ENCODE data around the gene FIBCD1. TPM values are rescaled to one million over a fixed set of nuclear protein-coding genes. Genes with fewer than 3 reads are reported as not detected.

Gene FIBCD1
- total RNA-seq, 2 experiments from 2014 or later: not detected

DNA sequence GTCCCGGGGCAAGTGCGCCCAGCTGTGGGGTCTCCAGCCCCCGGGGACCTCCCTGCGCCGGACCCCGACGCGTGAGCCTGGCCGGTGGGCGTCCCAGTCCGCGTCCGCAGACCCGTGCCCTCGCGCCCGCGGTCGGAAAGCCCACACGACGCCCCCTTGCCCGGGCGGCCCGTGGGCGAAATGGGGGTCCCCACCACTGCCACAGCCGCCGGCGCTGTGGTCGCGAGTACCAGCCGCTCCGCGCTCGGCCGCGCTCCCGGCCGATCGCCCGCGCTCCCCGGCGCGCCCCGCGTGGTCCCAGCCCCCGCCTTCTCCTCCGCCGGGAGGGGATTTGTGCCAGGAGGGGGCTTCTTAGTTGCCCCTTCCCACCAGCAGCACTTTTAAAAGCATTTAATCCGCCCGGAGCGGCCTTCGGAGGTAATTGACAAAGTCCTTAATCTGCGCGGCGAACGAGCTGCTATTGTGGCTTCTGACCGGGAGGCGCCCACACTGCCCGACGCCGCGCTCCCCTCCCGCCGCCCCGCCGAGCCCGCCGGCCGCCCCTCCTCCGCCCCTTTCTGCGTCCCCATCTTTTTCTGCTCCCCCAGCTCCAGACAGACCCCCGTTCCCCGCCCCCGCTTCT is 469 bp upstream of the FIBCD1 start:
- Mint-ChIP-seq H3K4me1 (peaks cover 9% of the 10 kb centered on the region), H3K4me3 (no peak overlapping the region), H3K9me3 (ENCODE audit: low read depth) (no peaks in the 10 kb centered on the region), H3K36me3 (ENCODE audit: low read depth) (no peaks in the 10 kb centered on the region), H3K27me3 (peaks cover 44% of the 10 kb centered on the region), H3K27ac (no peak overlapping the region)
- ATAC-seq (no peak), DNase-seq (peak; percentile 32)
- POLR2A ChIA-PET: no interaction called here
- intact Hi-C loops (cut with DNase I, micrococcal nuclease): loop anchor here (2.0 kb wide), 4 partner anchors 73 to 227 kb away; no protein-coding TSS in a partner anchor
- CTCF ChIA-PET: interaction anchor here (0.6 to 0.8 kb wide), 3 partner anchors 12 to 130 kb away, joined by 3 to 7 read pairs (median 5); no protein-coding TSS in a partner anchor

DNA sequence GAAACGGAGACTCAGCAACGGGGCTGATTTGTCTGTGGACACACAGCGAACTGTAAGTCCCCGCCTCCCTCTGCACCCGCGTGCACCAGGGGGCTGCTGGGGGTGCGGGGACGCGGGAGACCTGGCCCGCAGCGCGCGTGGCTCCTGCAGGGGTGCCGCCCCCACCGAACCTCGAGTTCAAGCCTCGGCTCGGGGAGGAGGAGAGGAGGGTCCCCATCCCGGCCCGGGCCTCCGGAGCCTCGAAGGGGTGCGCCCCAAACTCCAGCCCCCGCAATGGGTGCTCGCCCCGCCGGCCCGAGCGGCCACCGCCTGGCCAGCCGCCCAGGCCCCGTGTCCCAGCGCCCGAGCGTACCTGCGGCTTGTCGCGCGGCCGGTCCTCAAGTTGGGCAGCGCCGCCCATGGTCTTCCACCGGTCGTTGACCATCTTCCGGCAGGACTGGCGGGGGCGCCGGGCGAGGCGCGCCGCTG is 829 bp downstream of the FIBCD1 start:
- ATAC-seq: no peak
- H3K9me3 Mint-ChIP-seq (ENCODE audit: low read depth): no peaks in the 10 kb centered on the region
- intact Hi-C loops (cut with DNase I, micrococcal nuclease): no loop called here
- peaks cover 9% of the 10 kb centered on the region for H3K4me1 Mint-ChIP-seq
- ChIA-PET CTCF (no interaction called here), POLR2A (no interaction called here)
- H3K4me3 Mint-ChIP-seq: no peak overlapping the region
- no peaks in the 10 kb centered on the region for H3K36me3 Mint-ChIP-seq (ENCODE audit: low read depth)
- peaks cover 38% of the 10 kb centered on the region for H3K27me3 Mint-ChIP-seq
- no peak overlapping the region for H3K27ac Mint-ChIP-seq
- DNase-seq: no peak

DNA sequence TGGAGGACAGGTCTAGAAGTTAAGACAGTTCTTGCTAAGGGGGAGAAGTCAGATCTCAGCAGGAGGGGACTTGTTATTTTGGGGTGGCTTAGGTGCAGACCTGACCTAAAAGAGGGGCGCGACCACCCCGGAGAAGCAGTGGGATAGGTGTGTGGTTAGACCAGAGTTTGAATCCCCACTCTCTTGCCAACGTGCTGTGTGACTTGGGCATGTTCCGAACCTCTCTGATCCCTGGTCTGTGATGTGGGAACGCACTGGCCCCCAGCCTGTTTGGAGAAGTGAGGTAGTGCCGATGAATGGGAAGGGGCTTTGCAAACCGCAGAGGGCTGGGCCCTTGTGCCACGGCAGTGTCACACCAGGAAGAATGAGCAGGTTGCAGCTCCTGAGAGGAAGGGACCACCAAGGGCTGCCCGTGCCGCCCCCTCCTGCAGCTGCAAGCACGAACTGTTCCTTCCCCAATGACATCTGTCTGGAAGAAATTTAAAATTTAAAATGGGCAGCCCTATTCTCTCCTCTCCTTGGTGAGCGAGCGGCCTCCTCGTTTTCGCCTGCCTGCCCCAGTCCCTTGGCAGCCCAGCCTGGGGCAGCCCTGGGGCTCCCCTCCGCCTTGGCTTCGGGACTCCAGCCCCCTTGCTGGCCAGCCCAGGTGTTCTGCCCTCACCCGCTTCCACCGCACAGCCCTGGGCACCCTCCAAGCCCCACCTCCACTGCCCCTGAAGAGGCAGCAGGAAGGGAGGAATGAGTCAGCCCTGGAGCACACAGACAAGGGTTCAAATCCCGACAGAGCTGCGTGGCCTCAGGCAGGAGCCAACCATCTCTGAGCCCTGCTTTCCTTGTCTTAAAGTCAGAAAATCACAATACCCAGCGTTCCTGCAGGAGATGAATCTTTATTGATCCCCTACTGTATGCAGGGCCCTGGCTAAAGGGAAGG is 1.6 kb downstream of the FIBCD1 start:
- Mint-ChIP-seq H3K36me3 (ENCODE audit: low read depth) (no peaks in the 10 kb centered on the region), H3K27ac (no peak overlapping the region), H3K4me3 (no peak overlapping the region), H3K27me3 (peaks cover 44% of the 10 kb centered on the region), H3K4me1 (peaks cover 9% of the 10 kb centered on the region), H3K9me3 (ENCODE audit: low read depth) (no peaks in the 10 kb centered on the region)
- ATAC-seq (no peak), DNase-seq (no peak)
- intact Hi-C loops (cut with DNase I, micrococcal nuclease): no loop called here
- ChIA-PET POLR2A (no interaction called here), CTCF (no interaction called here)

DNA sequence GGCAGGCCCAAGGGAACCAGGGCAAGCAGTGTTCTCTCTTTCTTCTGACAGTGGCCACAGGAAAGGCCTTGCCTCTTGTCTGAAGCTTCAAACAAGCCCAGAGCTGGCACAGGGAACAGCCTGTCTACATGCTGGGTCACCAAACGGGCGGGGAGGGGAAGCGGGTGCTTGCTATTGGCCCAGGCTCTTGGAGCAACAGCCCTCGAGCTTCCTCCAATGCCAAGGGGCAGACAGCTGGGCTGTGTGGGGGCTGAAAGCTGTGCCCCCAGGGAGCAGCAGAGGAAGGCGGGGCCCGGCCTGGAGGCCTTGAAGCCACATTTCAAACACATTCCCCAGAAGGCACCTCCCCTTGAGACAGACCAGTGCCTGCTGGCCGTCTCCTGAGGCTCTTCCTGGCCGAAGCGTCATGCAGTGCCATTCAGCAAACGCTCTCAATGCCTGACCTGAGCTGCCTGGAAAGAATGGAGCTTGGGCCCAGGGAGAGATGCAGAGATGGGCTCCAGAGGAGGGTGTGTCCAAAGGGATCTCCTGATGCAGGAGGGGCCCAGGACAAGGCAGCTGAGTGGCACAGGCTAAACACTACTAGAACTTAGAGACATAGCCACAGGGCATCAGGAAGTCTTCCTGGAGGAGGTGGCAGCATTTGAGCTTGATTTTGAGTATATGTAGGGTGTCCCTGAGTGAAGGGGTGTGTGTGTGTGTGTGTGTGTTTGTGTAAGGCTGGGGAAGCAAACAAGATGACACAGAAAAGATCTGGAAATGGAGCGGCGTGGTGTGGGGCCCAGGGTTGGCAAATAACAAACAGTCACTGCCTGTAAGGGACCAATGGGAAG is 2.5 kb downstream of the FIBCD1 start:
- intact Hi-C loops (cut with DNase I, micrococcal nuclease): no loop called here
- Mint-ChIP-seq H3K4me3 (no peak overlapping the region), H3K27me3 (peaks cover 48% of the 10 kb centered on the region), H3K9me3 (ENCODE audit: low read depth) (no peaks in the 10 kb centered on the region), H3K27ac (no peak overlapping the region), H3K36me3 (ENCODE audit: low read depth) (no peaks in the 10 kb centered on the region), H3K4me1 (peaks cover 9% of the 10 kb centered on the region)
- CTCF ChIA-PET: no interaction called here
- DNase-seq: no peak
- POLR2A ChIA-PET: no interaction called here
- ATAC-seq: no peak

DNA sequence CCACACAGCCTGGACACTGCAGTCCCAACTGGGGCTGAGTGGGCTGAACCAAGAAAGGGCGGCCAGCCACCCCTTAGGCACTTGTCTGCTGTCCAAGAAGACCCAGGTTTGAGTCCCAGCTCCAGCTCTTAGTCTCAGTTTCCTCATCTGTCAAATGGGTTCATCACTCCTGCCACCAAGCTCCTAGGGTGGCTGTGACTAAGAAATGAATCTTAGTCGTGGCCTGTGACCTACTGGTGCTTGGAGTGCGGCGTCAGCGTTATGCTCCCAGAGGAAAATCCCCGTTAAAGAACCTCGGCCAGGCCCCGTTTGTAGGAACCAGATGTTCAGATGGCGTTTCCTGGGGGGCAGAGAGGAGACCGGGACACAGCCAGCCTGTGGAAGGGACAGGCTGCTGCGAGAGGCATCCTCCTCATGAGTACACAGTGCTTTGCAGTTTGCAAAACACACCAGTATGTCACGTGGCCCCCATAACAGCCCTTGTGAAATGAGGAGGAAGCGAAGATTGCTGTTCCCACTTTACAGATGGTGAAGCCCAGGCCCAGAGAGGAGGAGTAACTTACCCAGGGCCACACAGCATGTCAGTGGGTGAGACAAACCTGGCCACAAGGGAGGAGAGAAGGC is 3.3 kb downstream of the FIBCD1 start:
- Mint-ChIP-seq H3K36me3 (ENCODE audit: low read depth) (no peaks in the 10 kb centered on the region), H3K4me1 (peaks cover 6% of the 10 kb centered on the region), H3K4me3 (no peak overlapping the region), H3K27me3 (peaks cover 42% of the 10 kb centered on the region), H3K9me3 (ENCODE audit: low read depth) (no peaks in the 10 kb centered on the region), H3K27ac (no peak overlapping the region)
- ATAC-seq (no peak), DNase-seq (no peak)
- CTCF ChIA-PET: interaction anchor here (0.6 kb wide), 1 partner anchor 53 kb away, joined by 3 read pairs; no protein-coding TSS in a partner anchor
- intact Hi-C loops (cut with DNase I, micrococcal nuclease): no loop called here
- POLR2A ChIA-PET: no interaction called here

DNA sequence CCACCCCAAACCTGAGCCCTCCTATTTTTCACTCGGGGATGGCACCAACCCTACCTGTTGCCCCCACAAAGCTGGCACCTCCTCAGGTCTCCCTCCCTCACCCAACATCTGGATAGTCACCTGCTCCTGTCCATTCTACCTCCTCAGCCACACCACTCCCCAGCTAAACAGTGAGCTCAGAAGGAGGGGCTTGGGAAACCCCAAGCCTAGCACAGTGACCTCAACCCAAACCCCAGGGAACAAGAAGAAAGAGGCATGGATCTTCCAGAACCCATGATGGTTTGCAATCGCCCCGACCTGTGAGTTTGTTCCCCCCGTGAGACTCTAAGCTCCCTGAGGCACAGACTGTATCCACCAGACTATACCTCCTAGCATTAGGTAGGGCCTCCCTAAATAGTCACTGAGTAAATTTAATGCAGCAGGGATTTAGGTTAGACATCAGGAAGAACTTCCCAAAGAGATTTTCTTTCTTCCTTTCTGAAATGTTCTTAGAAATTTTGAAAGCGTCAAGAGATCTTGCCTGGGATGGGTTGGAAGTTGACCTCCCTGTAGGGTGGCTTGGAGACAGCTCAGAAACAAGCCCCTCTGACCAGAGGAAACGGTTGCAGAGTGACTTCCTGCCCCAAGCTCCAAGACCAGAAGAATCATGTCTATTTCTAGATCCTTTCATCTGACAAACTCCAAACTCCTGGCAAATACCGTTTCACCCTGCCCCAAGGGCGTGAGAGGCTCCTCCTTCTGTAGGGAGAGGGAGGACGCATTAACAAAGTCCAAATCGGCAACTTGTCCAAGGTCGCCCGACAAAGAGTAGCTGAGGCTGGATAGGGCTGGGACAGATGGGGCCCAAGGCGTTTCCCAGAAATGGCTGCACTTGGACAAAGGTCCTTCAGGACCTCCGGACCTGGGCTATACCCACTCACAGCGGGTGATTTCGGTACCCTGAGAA is 4.1 kb downstream of the FIBCD1 start:
- no peak for ATAC-seq
- Mint-ChIP-seq H3K4me3 (no peak overlapping the region), H3K36me3 (ENCODE audit: low read depth) (no peaks in the 10 kb centered on the region), H3K27ac (no peak overlapping the region), H3K9me3 (ENCODE audit: low read depth) (no peaks in the 10 kb centered on the region), H3K4me1 (peaks cover 2% of the 10 kb centered on the region), H3K27me3 (peaks cover 38% of the 10 kb centered on the region)
- intact Hi-C loops (cut with DNase I, micrococcal nuclease): no loop called here
- CTCF ChIA-PET: interaction anchor here (0.6 to 1.0 kb wide), 4 partner anchors 8 to 381 kb away, joined by 3 to 4 read pairs (median 3); no protein-coding TSS in a partner anchor
- POLR2A ChIA-PET: no interaction called here
- DNase-seq: no peak

DNA sequence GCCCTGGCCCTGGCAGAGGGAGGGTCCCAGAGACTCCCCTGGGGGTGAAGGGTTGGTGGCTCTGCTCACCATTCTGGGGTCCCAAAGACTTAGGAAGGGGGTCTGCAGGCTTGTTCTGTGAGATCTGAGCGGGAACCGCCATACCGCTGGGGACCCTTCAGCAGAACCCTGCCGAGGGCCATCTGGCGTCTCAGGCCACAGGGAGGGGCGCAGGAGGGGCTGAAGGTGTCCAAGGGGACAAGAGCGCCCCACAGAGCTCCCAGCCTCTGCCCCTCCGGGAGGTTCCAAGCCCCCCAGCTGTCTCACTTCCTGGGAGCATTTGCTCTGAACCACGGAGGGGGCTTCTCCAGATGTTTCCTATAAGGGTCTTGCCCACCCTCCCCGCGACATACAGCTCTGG is 4.8 kb downstream of the FIBCD1 start:
- Mint-ChIP-seq H3K9me3 (ENCODE audit: low read depth) (no peaks in the 10 kb centered on the region), H3K27me3 (peaks cover 38% of the 10 kb centered on the region), H3K27ac (no peak overlapping the region), H3K4me1 (peaks cover 2% of the 10 kb centered on the region), H3K4me3 (no peak overlapping the region), H3K36me3 (ENCODE audit: low read depth) (no peaks in the 10 kb centered on the region)
- POLR2A ChIA-PET: no interaction called here
- DNase-seq (no peak), ATAC-seq (no peak)
- CTCF ChIA-PET: interaction anchor here (0.7 to 1.0 kb wide), 2 partner anchors 9 to 112 kb away, joined by 3 to 4 read pairs; no protein-coding TSS in a partner anchor
- intact Hi-C loops (cut with DNase I, micrococcal nuclease): no loop called here

DNA sequence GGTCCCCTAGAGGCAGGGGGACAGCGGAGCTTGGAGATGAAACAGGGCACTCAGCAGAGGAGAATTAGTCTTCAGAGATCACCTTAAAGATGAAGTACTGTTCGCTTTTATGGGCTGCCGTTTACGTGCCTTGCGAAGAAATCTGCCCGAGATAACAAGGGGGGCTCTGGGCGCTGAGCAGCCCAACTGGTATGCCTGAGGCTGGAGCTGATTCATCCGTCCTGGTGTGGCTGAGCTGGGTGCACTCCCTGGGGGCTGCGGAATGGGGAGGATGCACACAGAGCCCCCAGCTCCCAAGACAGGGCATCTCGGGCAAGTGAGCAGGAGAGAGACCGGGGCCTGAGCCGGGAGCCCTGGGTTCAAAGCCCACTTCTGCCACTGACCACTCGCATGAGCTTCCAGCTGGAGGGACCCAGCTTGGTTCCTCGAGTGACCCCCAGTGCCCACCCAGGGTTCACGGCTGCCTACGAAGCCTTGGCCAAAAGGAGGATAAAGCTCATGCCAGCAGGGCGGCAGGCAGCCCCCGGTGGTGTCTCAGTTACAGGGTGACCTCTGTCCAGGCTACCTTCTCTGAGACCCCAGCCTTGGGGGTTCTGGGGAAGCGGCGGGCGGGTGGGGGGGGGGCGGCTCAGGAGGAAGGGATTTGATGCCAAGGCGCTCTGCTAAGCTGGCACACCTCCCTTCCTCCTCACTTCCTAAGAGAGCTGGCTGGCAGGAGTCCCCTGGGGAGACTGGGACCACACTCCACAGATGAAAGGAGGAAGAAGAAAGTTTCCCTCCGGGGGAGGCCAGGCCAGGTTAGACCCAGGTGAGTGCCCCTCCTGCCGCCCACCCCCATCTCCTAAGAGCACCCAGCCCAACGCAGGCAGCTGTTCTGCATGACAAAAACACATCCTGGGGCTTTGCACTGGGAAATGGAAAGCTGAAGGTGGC is 5.7 kb downstream of the FIBCD1 start:
- intact Hi-C loops (cut with DNase I, micrococcal nuclease): no loop called here
- DNase-seq (no peak), ATAC-seq (no peak)
- Mint-ChIP-seq H3K27ac (no peak overlapping the region), H3K4me3 (no peak overlapping the region), H3K9me3 (ENCODE audit: low read depth) (no peaks in the 10 kb centered on the region), H3K36me3 (ENCODE audit: low read depth) (no peaks in the 10 kb centered on the region), H3K27me3 (peaks cover 36% of the 10 kb centered on the region), H3K4me1 (no peaks in the 10 kb centered on the region)
- POLR2A ChIA-PET: no interaction called here
- CTCF ChIA-PET: interaction anchor here (1.3 kb wide), 1 partner anchor 113 kb away, joined by 5 read pairs; no protein-coding TSS in a partner anchor

DNA sequence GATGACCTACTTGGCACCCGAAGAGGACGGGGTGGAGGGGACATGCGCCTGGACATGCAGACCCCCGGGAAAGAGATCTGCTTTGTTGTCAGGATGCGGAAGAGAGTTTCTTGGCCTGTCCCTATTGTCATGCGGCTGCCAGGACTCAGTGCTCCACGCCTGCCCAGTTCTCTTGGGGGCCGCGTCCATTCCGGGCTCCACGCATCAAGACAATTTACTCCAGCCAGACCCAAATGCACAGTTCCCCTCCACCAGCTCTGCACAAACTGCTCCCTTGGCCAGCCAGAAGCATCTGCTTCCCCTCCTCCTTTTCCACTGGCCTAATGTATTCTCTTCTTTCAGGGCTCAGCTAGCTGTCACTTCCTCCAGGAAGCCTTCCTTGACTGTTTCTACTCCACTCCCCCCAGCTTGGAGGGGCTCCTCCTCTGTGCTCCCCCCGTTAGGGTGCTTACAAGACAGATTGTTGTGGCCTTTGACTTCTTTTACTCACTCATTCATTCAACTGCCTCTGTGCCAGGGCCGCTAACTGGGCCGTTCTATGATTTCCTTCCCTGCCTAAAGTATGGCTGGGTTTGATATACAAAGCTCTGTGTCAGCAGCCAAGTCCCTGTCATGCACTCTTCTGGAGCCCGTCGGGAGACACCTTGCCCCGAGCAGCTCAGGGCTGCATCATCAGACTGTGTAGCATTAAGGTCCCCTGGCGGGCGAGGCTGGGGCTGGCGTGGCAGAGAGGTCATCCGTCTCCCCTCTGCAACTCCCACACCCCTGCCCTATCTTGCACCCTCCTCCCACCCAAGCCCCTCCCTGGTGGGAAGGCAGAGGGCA is 6.6 kb downstream of the FIBCD1 start:
- Mint-ChIP-seq H3K9me3 (ENCODE audit: low read depth) (no peaks in the 10 kb centered on the region), H3K4me3 (no peak overlapping the region), H3K4me1 (no peaks in the 10 kb centered on the region), H3K27me3 (peaks cover 32% of the 10 kb centered on the region), H3K36me3 (ENCODE audit: low read depth) (no peaks in the 10 kb centered on the region), H3K27ac (no peak overlapping the region)
- ATAC-seq (no peak), DNase-seq (no peak)
- ChIA-PET POLR2A (no interaction called here), CTCF (interaction anchor here (1.3 kb wide), 1 partner anchor 114 kb away, joined by 5 read pairs; no protein-coding TSS in a partner anchor)
- intact Hi-C loops (cut with DNase I, micrococcal nuclease): no loop called here

Measured in activated CD4-positive, alpha-beta T cell treated with anti-CD3 and anti-CD28 coated beads for 36 hours (primary cell).